Activated T-helper 1 cell treated with Interleukin-2 at 50 U/mL for 16 hours (primary cell): Measurements from ENCODE around the gene CRTAP.
"Not testable (repeated sequence)": the region's sequence is repeated elsewhere in the genome, so short reads cannot be mapped to it uniquely, and the experiment has no call there.

Source experiments
- DNase-seq: peaks from one replicate; pipeline ENCODE4 v3.0.0-alpha.2; 2020; ENCODE audit warnings: low read depth

Gene CRTAP

GRCh38 chr3:33100229-33100628 lies 13.6 kb upstream of the CRTAP start:
- no peak for DNase-seq

GRCh38 chr3:33103034-33103433 lies 10.8 kb upstream of the CRTAP start:
- DNase-seq, result no peak

- no peak for DNase-seq
Observed at GRCh38 chr3:33103480-33103879, 10.3 kb upstream of the CRTAP start.

- no peak for DNase-seq
Observed at GRCh38 chr3:33104803-33105202, 9.0 kb upstream of the CRTAP start.

- DNase-seq, result no peak
Observed at GRCh38 chr3:33105341-33105948, 8.4 kb upstream of the CRTAP start.

GRCh38 chr3:33106854-33107253 lies 7.0 kb upstream of the CRTAP start:
- DNase-seq, result not testable (repeated sequence)

- DNase-seq, result no peak
Observed at GRCh38 chr3:33111581-33111980, 2.2 kb upstream of the CRTAP start.

GRCh38 chr3:33114622-33115023 lies 809 bp downstream of the CRTAP start:
- no peak for DNase-seq

- DNase-seq, result no peak
Observed at GRCh38 chr3:33115024-33115768, 1.4 kb downstream of the CRTAP start.

GRCh38 chr3:33117461-33117860 lies 3.6 kb downstream of the CRTAP start:
- DNase-seq, result no peak

- no peak for DNase-seq
Observed at GRCh38 chr3:33119891-33120290, 6.1 kb downstream of the CRTAP start.

GRCh38 chr3:33122991-33123390 lies 9.2 kb downstream of the CRTAP start:
- DNase-seq, result no peak

- DNase-seq, result no peak
Observed at GRCh38 chr3:33124638-33125037, 10.8 kb downstream of the CRTAP start.

GRCh38 chr3:33125840-33126239 lies 12.0 kb downstream of the CRTAP start:
- DNase-seq, result no peak

GRCh38 chr3:33128706-33129105 lies 14.9 kb downstream of the CRTAP start:
- no peak for DNase-seq

GRCh38 chr3:33130144-33130543 lies 16.3 kb downstream of the CRTAP start:
- DNase-seq, result no peak

GRCh38 chr3:33131331-33132018 lies 17.7 kb downstream of the CRTAP start:
- no peak for DNase-seq

GRCh38 chr3:33132019-33132360 lies 18.2 kb downstream of the CRTAP start:
- DNase-seq, result no peak

GRCh38 chr3:33134026-33134625 lies 20.3 kb downstream of the CRTAP start:
- no peak for DNase-seq

GRCh38 chr3:33137691-33138090 lies 23.9 kb downstream of the CRTAP start:
- no peak for DNase-seq

GRCh38 chr3:33139006-33139623 lies 25.3 kb downstream of the CRTAP start:
- DNase-seq, result not testable (repeated sequence)

- no peak for DNase-seq
Observed at GRCh38 chr3:33139996-33140395, 26.2 kb downstream of the CRTAP start.

GRCh38 chr3:33141006-33141405 lies 27.2 kb downstream of the CRTAP start:
- DNase-seq, result no peak
